ENCODE results near the gene BCAR3.
A peak's percentile ranks its signal among the peaks of the same experiment; 100 is the strongest.

- no peak for TF ChIP-seq ZNF426 (tag by site-specific recombination; IDR thresholded peaks at IDR 0.05)
- TF ChIP-seq HIC1 (tag by site-specific recombination; IDR thresholded peaks at IDR 0.05), result no peak
- no peak for TF ChIP-seq REST (tag by site-specific recombination; IDR thresholded peaks at IDR 0.05)
- no peak for TF ChIP-seq ZNF629 (tag by site-specific recombination; IDR thresholded peaks at IDR 0.05)
- TF ChIP-seq ZNF121 (tag by site-specific recombination; IDR thresholded peaks at IDR 0.05), result no peak
- TF ChIP-seq CTCF (tag by site-specific recombination; IDR thresholded peaks at IDR 0.05), result no peak
- no peak for TF ChIP-seq ZNF621 (tag by site-specific recombination; IDR thresholded peaks at IDR 0.05)
- no peak for TF ChIP-seq ZNF133 (tag by site-specific recombination; IDR thresholded peaks at IDR 0.05)
- peak; percentile 36 for TF ChIP-seq ZNF510 (tag by site-specific recombination; IDR thresholded peaks at IDR 0.05; ENCODE audit: insufficient replicate concordance)
- no peak for TF ChIP-seq GLI4 (tag by site-specific recombination; IDR thresholded peaks at IDR 0.05)
These were observed 150.4 kb downstream of the BCAR3 start for GRCh38 chr1:93531193-93531592.
